ENCODE results near the gene KCNK5. TPM values are rescaled to one million over a fixed set of nuclear protein-coding genes. Genes with fewer than 3 reads are reported as not detected.

The KCNK5 gene
- total RNA-seq, 4 donors from 2014 or later, result 0.07 to 0.22 (median 0.20) TPM; not detected in 1

GRCh38 chr6:39230654-39231035, 1.4 kb upstream of the KCNK5 start:
- TF ChIP-seq POLR2A (IDR thresholded peaks at IDR 0.05) (no peak), CTCF (IDR thresholded peaks at IDR 0.05 in 4 of 5, conservative IDR thresholded peaks at IDR 0.05 in 1 of 5) (no peak)
- Histone ChIP-seq H3K4me3 (no peak overlapping the region), H3K27ac (no peak overlapping the region), H3K27me3 (peaks cover 26 to 31% (median 27%) of the 10 kb centered on the region in 3 donors), H3K36me3 (no peaks in the 10 kb centered on the region), H3K4me1 (no peaks in the 10 kb centered on the region), H3K9me3 (no peaks in the 10 kb centered on the region)
- DNase-seq (no peak), ATAC-seq (no peak)
- intact Hi-C loops (cut with DNase I; ENCODE audit: low total_unique reads), result no loop called here
- in situ Hi-C loops (cut with MboI; ENCODE audit: low sequenced_read_pairs in 4 of 4), result no loop called here

GRCh38 chr6:39228111-39228971, 934 bp downstream of the KCNK5 start:
- Histone ChIP-seq H3K27ac (no peak overlapping the region), H3K36me3 (no peaks in the 10 kb centered on the region), H3K27me3 (peaks cover 26 to 31% (median 27%) of the 10 kb centered on the region in 3 donors), H3K4me1 (no peaks in the 10 kb centered on the region), H3K4me3 (peak overlapping the region in 3 of 4 donors; percentile 50 to 69 (median 53)), H3K9me3 (no peaks in the 10 kb centered on the region)
- intact Hi-C loops (cut with DNase I; ENCODE audit: low total_unique reads), result no loop called here
- ATAC-seq (no peak), DNase-seq (no peak)
- in situ Hi-C loops (cut with MboI; ENCODE audit: low sequenced_read_pairs in 4 of 4), result no loop called here
- TF ChIP-seq CTCF (IDR thresholded peaks at IDR 0.05 in 4 of 5, conservative IDR thresholded peaks at IDR 0.05 in 1 of 5), result no peak
- no peak for TF ChIP-seq POLR2A (IDR thresholded peaks at IDR 0.05)

- H3K4me1 ChIP-seq, result no peaks in the 10 kb centered on the region
- no peaks in the 10 kb centered on the region for H3K9me3 ChIP-seq
- intact Hi-C loops (cut with DNase I; ENCODE audit: low total_unique reads) (no loop called here), in situ Hi-C loops (cut with MboI; ENCODE audit: low sequenced_read_pairs in 4 of 4) (no loop called here)
- TF ChIP-seq POLR2A (IDR thresholded peaks at IDR 0.05), result no peak
- TF ChIP-seq CTCF (IDR thresholded peaks at IDR 0.05 in 4 of 5, conservative IDR thresholded peaks at IDR 0.05 in 1 of 5), result no peak
- ATAC-seq (no peak), DNase-seq (no peak)
- H3K36me3 ChIP-seq, result no peaks in the 10 kb centered on the region
- peaks cover 26 to 31% (median 27%) of the 10 kb centered on the region in 3 donors for H3K27me3 ChIP-seq
- H3K27ac ChIP-seq, result no peak overlapping the region
- H3K4me3 ChIP-seq, result no peak overlapping the region
Measured at GRCh38 chr6:39227476-39227875, 1.8 kb downstream of the KCNK5 start.

- Histone ChIP-seq H3K36me3 (no peaks in the 10 kb centered on the region), H3K9me3 (no peaks in the 10 kb centered on the region), H3K4me1 (no peaks in the 10 kb centered on the region), H3K27me3 (peaks cover 26 to 31% (median 27%) of the 10 kb centered on the region in 3 donors), H3K4me3 (no peak overlapping the region), H3K27ac (no peak overlapping the region)
- in situ Hi-C loops (cut with MboI; ENCODE audit: low sequenced_read_pairs in 4 of 4), result no loop called here
- ATAC-seq, result no peak
- no peak for DNase-seq
- TF ChIP-seq POLR2A (IDR thresholded peaks at IDR 0.05), result no peak
- TF ChIP-seq CTCF (IDR thresholded peaks at IDR 0.05 in 4 of 5, conservative IDR thresholded peaks at IDR 0.05 in 1 of 5), result no peak
- intact Hi-C loops (cut with DNase I; ENCODE audit: low total_unique reads), result no loop called here
Measured at GRCh38 chr6:39226639-39227329, 2.5 kb downstream of the KCNK5 start.

Data from gastrocnemius medialis (tissue), 4 donors.